Keratinocyte (primary cell): ENCODE data around the gene PCGF1. TPM values are rescaled to one million over a fixed set of nuclear protein-coding genes. Genes with fewer than 3 reads are reported as not detected.
"Not testable (repeated sequence)": the region's sequence is repeated elsewhere in the genome, so short reads cannot be mapped to it uniquely, and the experiment has no call there.

Source experiments
- DNase-seq: peaks from one replicate; pipeline ENCODE4 v3.0.0-alpha.2; 2011; ENCODE audit warnings: low read depth, missing footprints, low spot score
- FAIRE-seq: peaks from 2 replicates; lab custom pipeline; 2011; peaks lifted over from hg19 to GRCh38; lab: Jason Lieb, UNC
- H2AFZ ChIP-seq: 2 replicates; pipeline ENCODE4 v1.6.0; 2012; ENCODE audit warnings: low read length, control low read depth, inconsistent platforms; ENCODE audit not compliant: control insufficient read depth
- H3K27ac ChIP-seq: 2 replicates; pipeline ENCODE4 v1.5.1; 2011; ENCODE audit warnings: low read length; ENCODE audit not compliant: control insufficient read depth, insufficient read depth
- H3K27me3 ChIP-seq: 3 replicates; pipeline ENCODE4 v1.6.0; 2011; ENCODE audit warnings: low read length; ENCODE audit not compliant: control insufficient read depth, insufficient read depth; ENCODE audit errors: extremely low read depth
- H3K36me3 ChIP-seq, 2 experiments: 2 replicates in 1 of 2; 3 replicates in 1 of 2; pipeline ENCODE4 v1.5.1; 2011; ENCODE audit warnings: low read length in 2 of 2, mild to moderate bottlenecking in 1 of 2; ENCODE audit not compliant: control insufficient read depth in 2 of 2, insufficient read depth in 2 of 2; ENCODE audit errors: extremely low read depth in 1 of 2
- H3K4me1 ChIP-seq: 3 replicates; pipeline ENCODE4 v1.5.1; 2011; ENCODE audit warnings: low read length; ENCODE audit not compliant: control insufficient read depth, insufficient read depth; ENCODE audit errors: extremely low read depth
- H3K4me2 ChIP-seq: 3 replicates; pipeline ENCODE4 v1.6.0; 2011; ENCODE audit warnings: low read depth, low read length; ENCODE audit not compliant: control insufficient read depth, insufficient read depth; ENCODE audit errors: extremely low read depth
- H3K4me3 ChIP-seq, 3 experiments: fragments of 200-600 bp in 1 of 3; sonication (generic) in 1 of 3; 2 replicates in 2 of 3; 3 replicates in 1 of 3; pipeline ENCODE4 v1.5.1; 2011 to 2016; ENCODE audit warnings: low read length in 3 of 3, mild to moderate bottlenecking in 3 of 3, control low read depth in 2 of 3, inconsistent platforms in 1 of 3, low read depth in 1 of 3, mixed read lengths in 1 of 3, mixed run types in 1 of 3, moderate library complexity in 1 of 3; ENCODE audit not compliant: control insufficient read depth in 2 of 3, insufficient read depth in 2 of 3; ENCODE audit errors: extremely low read depth in 1 of 3
- H3K79me2 ChIP-seq: 2 replicates; pipeline ENCODE4 v1.6.0; 2012; ENCODE audit warnings: low read length; ENCODE audit not compliant: control insufficient read depth, insufficient read depth
- H3K9ac ChIP-seq: 3 replicates; pipeline ENCODE4 v1.6.0; 2011; ENCODE audit warnings: low read length; ENCODE audit not compliant: control insufficient read depth, insufficient read depth; ENCODE audit errors: extremely low read depth
- H3K9me1 ChIP-seq: 3 replicates; pipeline ENCODE4 v1.6.0; 2011; ENCODE audit warnings: low read length; ENCODE audit not compliant: control insufficient read depth, insufficient read depth; ENCODE audit errors: extremely low read depth
- H3K9me3 ChIP-seq: 2 replicates; pipeline ENCODE4 v1.5.1; 2012; ENCODE audit warnings: low read depth, low read length; ENCODE audit not compliant: control insufficient read depth
- H4K20me1 ChIP-seq: 3 replicates; pipeline ENCODE4 v1.6.0; 2011; ENCODE audit warnings: low read length; ENCODE audit not compliant: control insufficient read depth, insufficient read depth; ENCODE audit errors: extremely low read depth
- CTCF ChIP-seq, 3 experiments: IDR thresholded peaks in 1 of 3; conservative IDR thresholded peaks in 1 of 3; optimal IDR thresholded peaks in 1 of 3; 2 replicates in 2 of 3; 3 replicates in 1 of 3; pipeline versions ENCODE3 to v1.5.1; 2011; ENCODE audit warnings: low read length in 3 of 3, mild to moderate bottlenecking in 3 of 3, moderate library complexity in 2 of 3, control low read depth in 1 of 3, inconsistent platforms in 1 of 3; ENCODE audit not compliant: insufficient read depth in 2 of 3; ENCODE audit errors: extremely low read depth in 1 of 3
- EZH2 ChIP-seq: IDR thresholded peaks from one replicate; pipeline ENCODE4 v1.6.1; 2012; ENCODE audit warnings: inconsistent platforms, mild to moderate bottlenecking, low read length, moderate library complexity
- dilution Hi-C: fragments of 300-500 bp; cut with MboI; formaldehyde crosslinking; loops from one replicate; pipeline ENCODE4 v1.7.0; 2020; ENCODE audit warnings: low sequenced_read_pairs; ENCODE audit not compliant: extremely low pct_ligation_motif_present
- polyA plus RNA-seq, 5 experiments: library from polyadenylated mRNA; depleted of rRNA in 3 of 5; stranded (reverse) in 3 of 5; stranded (forward) in 1 of 5; unstranded in 1 of 5; fragments of >200 nt; gene quantifications; 1 replicate in 1 of 5; 2 replicates in 3 of 5; 3 replicates in 1 of 5; pipeline versions ENCODE4 v1.2.1 to v1.2.3, GENCODE V29; 2011 to 2012; ENCODE audit warnings: missing spikeins in 2 of 5, low read depth in 1 of 5, low replicate concordance in 1 of 5

Gene PCGF1
- polyA plus RNA-seq, 1 donor (not counting 4 experiments of a cell fraction or from before 2014, with no cell fraction given): 29.1 TPM

GRCh38 chr2:74488643-74489481, 18.6 kb downstream of the PCGF1 start:
- no peak overlapping the region for H3K9ac ChIP-seq
- no peaks in the 10 kb centered on the region for H3K27me3 ChIP-seq
- DNase-seq (no peak), FAIRE-seq (no peak)
- TF ChIP-seq CTCF (optimal IDR thresholded peaks at IDR 0.05 in 1 of 3, IDR thresholded peaks at IDR 0.05 in 1 of 3, conservative IDR thresholded peaks at IDR 0.05 in 1 of 3; ENCODE audit: extremely low read depth in 1 of 3, insufficient read depth in 2 of 3, low read length in 3 of 3) (no peak), EZH2 (no peak)
- H3K79me2 ChIP-seq: peaks cover 14% of the 10 kb centered on the region
- peak overlapping the region; percentile 45 for H3K4me2 ChIP-seq
- no peak overlapping the region for H3K4me3 ChIP-seq
- no peaks in the 10 kb centered on the region for H3K9me3 ChIP-seq
- peaks cover 29 to 45% of the 10 kb centered on the region in 2 experiments for H3K36me3 ChIP-seq
- H3K9me1 ChIP-seq: no peaks in the 10 kb centered on the region
- no peak overlapping the region for H2AFZ ChIP-seq
- peaks cover 10% of the 10 kb centered on the region for H3K4me1 ChIP-seq
- dilution Hi-C loops: no loop called here
- no peak overlapping the region for H3K27ac ChIP-seq
- H4K20me1 ChIP-seq: no peaks in the 10 kb centered on the region

GRCh38 chr2:74486141-74486540, 21.4 kb downstream of the PCGF1 start:
- H4K20me1 ChIP-seq: no peaks in the 10 kb centered on the region
- H3K9me3 ChIP-seq: no peaks in the 10 kb centered on the region
- TF ChIP-seq CTCF (optimal IDR thresholded peaks at IDR 0.05 in 1 of 3, IDR thresholded peaks at IDR 0.05 in 1 of 3, conservative IDR thresholded peaks at IDR 0.05 in 1 of 3; ENCODE audit: extremely low read depth in 1 of 3, insufficient read depth in 2 of 3, low read length in 3 of 3) (no peak), EZH2 (no peak)
- no peak for FAIRE-seq
- no peak overlapping the region for H3K4me3 ChIP-seq
- no peak overlapping the region for H2AFZ ChIP-seq
- dilution Hi-C loops: no loop called here
- H3K9ac ChIP-seq: no peak overlapping the region
- H3K79me2 ChIP-seq: peaks cover 33% of the 10 kb centered on the region
- H3K4me2 ChIP-seq: no peak overlapping the region
- no peaks in the 10 kb centered on the region for H3K27me3 ChIP-seq
- H3K27ac ChIP-seq: no peak overlapping the region
- DNase-seq: no peak
- peaks cover 24% of the 10 kb centered on the region for H3K4me1 ChIP-seq
- peaks cover 11 to 20% of the 10 kb centered on the region in 2 experiments for H3K36me3 ChIP-seq
- H3K9me1 ChIP-seq: no peaks in the 10 kb centered on the region

GRCh38 chr2:74483675-74484164, 23.8 kb downstream of the PCGF1 start:
- H3K36me3 ChIP-seq, FAIRE-seq, H3K27me3 ChIP-seq, dilution Hi-C loops, DNase-seq, H3K9me1 ChIP-seq, H3K9me3 ChIP-seq, H4K20me1 ChIP-seq: not testable (repeated sequence)
- peak overlapping the region; percentile 84 for H3K9ac ChIP-seq
- peak overlapping the region; percentile 84 for H3K4me2 ChIP-seq
- H3K4me3 ChIP-seq: peak overlapping the region; percentile 92 to 97 (median 95)
- H2AFZ ChIP-seq: peak overlapping the region; percentile 97
- H3K27ac ChIP-seq: peak overlapping the region; percentile 82
- peaks cover 35% of the 10 kb centered on the region for H3K79me2 ChIP-seq
- peaks cover 24% of the 10 kb centered on the region for H3K4me1 ChIP-seq
